ENCODE data around the gene CKAP2L. TPM values are rescaled to one million over a fixed set of nuclear protein-coding genes. Genes with fewer than 3 reads are reported as not detected.

The CKAP2L gene
- total RNA-seq, 4 donors from 2014 or later = 0.07 to 0.16 TPM; not detected in 2

DNA sequence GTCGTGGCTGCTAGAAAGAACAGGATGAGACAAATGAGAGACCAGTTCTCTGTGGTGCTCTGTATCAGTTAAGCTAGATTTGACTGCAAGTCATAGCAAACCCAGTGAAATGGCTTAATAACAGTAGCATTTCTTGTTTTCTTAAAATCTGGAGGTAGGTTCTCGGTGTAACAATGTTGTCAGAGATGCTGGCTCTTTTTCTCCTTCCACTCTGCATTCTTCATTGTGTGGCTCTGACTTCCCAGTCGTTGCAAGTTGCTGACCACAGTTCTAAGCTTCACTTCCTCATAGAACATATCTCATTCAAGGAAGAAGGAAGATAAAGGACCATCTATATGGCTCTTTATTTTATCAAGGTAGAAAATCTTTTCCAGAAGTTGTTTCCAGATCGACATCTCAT is 7.9 kb upstream of the CKAP2L start:
- no peak for ATAC-seq

DNA sequence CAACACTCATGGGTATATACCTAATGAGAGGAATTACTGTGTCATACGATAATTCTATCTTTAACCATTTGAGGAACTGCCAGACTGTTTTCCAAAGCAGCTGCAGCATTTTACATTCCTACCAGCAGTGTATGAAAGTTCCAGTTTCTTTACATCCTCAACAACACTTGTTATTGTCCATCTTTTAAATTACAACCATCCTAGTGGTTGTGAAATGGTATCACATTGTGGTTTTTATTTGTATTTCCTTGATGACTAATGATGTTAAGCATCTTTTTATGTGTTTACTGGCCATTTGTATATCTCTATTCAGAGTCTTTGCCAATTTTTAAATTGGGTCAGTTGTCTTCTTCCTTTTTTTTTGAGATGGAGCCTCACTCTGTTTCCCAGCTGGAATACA is 4.0 kb upstream of the CKAP2L start:
- in situ Hi-C loops (cut with MboI; ENCODE audit: low sequenced_read_pairs in 4 of 4) = no loop called here
- ATAC-seq (no peak), DNase-seq (no peak)
- no peaks in the 10 kb centered on the region for H3K9me3 ChIP-seq
- no peaks in the 10 kb centered on the region for H3K27me3 ChIP-seq
- intact Hi-C loops (cut with DNase I; ENCODE audit: low total_unique reads) = no loop called here
- TF ChIP-seq, protein P1, sequence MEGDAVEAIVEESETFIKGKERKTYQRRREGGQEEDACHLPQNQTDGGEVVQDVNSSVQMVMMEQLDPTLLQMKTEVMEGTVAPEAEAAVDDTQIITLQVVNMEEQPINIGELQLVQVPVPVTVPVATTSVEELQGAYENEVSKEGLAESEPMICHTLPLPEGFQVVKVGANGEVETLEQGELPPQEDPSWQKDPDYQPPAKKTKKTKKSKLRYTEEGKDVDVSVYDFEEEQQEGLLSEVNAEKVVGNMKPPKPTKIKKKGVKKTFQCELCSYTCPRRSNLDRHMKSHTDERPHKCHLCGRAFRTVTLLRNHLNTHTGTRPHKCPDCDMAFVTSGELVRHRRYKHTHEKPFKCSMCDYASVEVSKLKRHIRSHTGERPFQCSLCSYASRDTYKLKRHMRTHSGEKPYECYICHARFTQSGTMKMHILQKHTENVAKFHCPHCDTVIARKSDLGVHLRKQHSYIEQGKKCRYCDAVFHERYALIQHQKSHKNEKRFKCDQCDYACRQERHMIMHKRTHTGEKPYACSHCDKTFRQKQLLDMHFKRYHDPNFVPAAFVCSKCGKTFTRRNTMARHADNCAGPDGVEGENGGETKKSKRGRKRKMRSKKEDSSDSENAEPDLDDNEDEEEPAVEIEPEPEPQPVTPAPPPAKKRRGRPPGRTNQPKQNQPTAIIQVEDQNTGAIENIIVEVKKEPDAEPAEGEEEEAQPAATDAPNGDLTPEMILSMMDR (IDR thresholded peaks at IDR 0.05 in 4 of 5, conservative IDR thresholded peaks at IDR 0.05 in 1 of 5) = no peak
- no peak for TF ChIP-seq POLR2A (IDR thresholded peaks at IDR 0.05)
- peak overlapping the region in 2 of 4 donors; percentile 0 to 33 for H3K27ac ChIP-seq
- H3K4me1 ChIP-seq = peaks cover 4 to 13% of the 10 kb centered on the region in 2 donors
- H3K4me3 ChIP-seq = no peak overlapping the region
- H3K36me3 ChIP-seq = no peaks in the 10 kb centered on the region

More for the DNA sequence above, 7.9 kb upstream of the CKAP2L start:
- no peak overlapping the region for H3K4me3 ChIP-seq
- intact Hi-C loops (cut with DNase I; ENCODE audit: low total_unique reads) = no loop called here
- TF ChIP-seq, protein P1 (IDR thresholded peaks at IDR 0.05 in 4 of 5, conservative IDR thresholded peaks at IDR 0.05 in 1 of 5) = no peak
- no peak for TF ChIP-seq POLR2A (IDR thresholded peaks at IDR 0.05)
- H3K27me3 ChIP-seq = no peaks in the 10 kb centered on the region
- no peak overlapping the region for H3K27ac ChIP-seq
- H3K36me3 ChIP-seq = no peaks in the 10 kb centered on the region
- H3K9me3 ChIP-seq = no peaks in the 10 kb centered on the region
- no peaks in the 10 kb centered on the region for H3K4me1 ChIP-seq
- no peak for DNase-seq
- in situ Hi-C loops (cut with MboI; ENCODE audit: low sequenced_read_pairs in 4 of 4) = no loop called here

GRCh38 chr2:112767693-112768330 is 3.4 kb upstream of the CKAP2L start:
- in situ Hi-C loops (cut with MboI; ENCODE audit: low sequenced_read_pairs in 4 of 4) = no loop called here
- intact Hi-C loops (cut with DNase I; ENCODE audit: low total_unique reads) = no loop called here

GRCh38 chr2:112765251-112765650 is 842 bp upstream of the CKAP2L start:
- ATAC-seq = no peak
- Histone ChIP-seq H3K9me3 (no peaks in the 10 kb centered on the region), H3K36me3 (no peaks in the 10 kb centered on the region), H3K27me3 (no peaks in the 10 kb centered on the region), H3K4me1 (peaks cover 4 to 13% of the 10 kb centered on the region in 2 donors), H3K27ac (no peak overlapping the region), H3K4me3 (peak overlapping the region; percentile 76 to 92 (median 80))
- in situ Hi-C loops (cut with MboI; ENCODE audit: low sequenced_read_pairs in 4 of 4) (no loop called here), intact Hi-C loops (cut with DNase I; ENCODE audit: low total_unique reads) (no loop called here)
- no peak for DNase-seq
- TF ChIP-seq, protein P1 (IDR thresholded peaks at IDR 0.05 in 4 of 5, conservative IDR thresholded peaks at IDR 0.05 in 1 of 5) = no peak
- TF ChIP-seq POLR2A (IDR thresholded peaks at IDR 0.05) = no peak

More at GRCh38 chr2:112767693-112768330, 3.4 kb upstream of the CKAP2L start:
- ATAC-seq (no peak), DNase-seq (no peak)
- Histone ChIP-seq H3K4me1 (peaks cover 4 to 13% of the 10 kb centered on the region in 2 donors), H3K4me3 (peak overlapping the region in 3 of 4 donors; percentile 1 to 14 (median 5)), H3K27ac (peak overlapping the region in 2 of 4 donors; percentile 0 to 35), H3K27me3 (no peaks in the 10 kb centered on the region), H3K9me3 (no peaks in the 10 kb centered on the region), H3K36me3 (no peaks in the 10 kb centered on the region)
- TF ChIP-seq, protein P1 (IDR thresholded peaks at IDR 0.05 in 4 of 5, conservative IDR thresholded peaks at IDR 0.05 in 1 of 5) = no peak
- no peak for TF ChIP-seq POLR2A (IDR thresholded peaks at IDR 0.05)
